Ishikawa (cell line): Measurements from ENCODE around the gene DIRAS2.

ENCODE experiments used
- CEBPB ChIP-seq: IDR thresholded peaks from 2 replicates; pipeline ENCODE4 v1.6.1; 2012
- CREB1 ChIP-seq: IDR thresholded peaks from 2 replicates; pipeline ENCODE4 v1.6.1; 2012; ENCODE audit warnings: low read depth
- EP300 ChIP-seq: IDR thresholded peaks from 2 replicates; pipeline ENCODE4 v1.6.1; 2012; ENCODE audit warnings: borderline replicate concordance
- MAX ChIP-seq: IDR thresholded peaks from 2 replicates; pipeline ENCODE4 v1.6.1; 2012
- NFIC ChIP-seq: IDR thresholded peaks from 2 replicates; pipeline ENCODE4 v1.6.1; 2012
- RAD21 ChIP-seq: IDR thresholded peaks from 2 replicates; pipeline ENCODE4 v1.6.1; 2012; ENCODE audit warnings: low read depth
- TAF1 ChIP-seq: IDR thresholded peaks from 2 replicates; pipeline ENCODE4 v1.6.1; 2012; ENCODE audit warnings: low read depth, mild to moderate bottlenecking
- TCF12 ChIP-seq: IDR thresholded peaks from 2 replicates; pipeline ENCODE4 v1.6.1; 2012; ENCODE audit warnings: low read depth
- TEAD4 ChIP-seq: IDR thresholded peaks from 2 replicates; pipeline ENCODE4 v1.6.1; 2012
- USF1 ChIP-seq: IDR thresholded peaks from 2 replicates; pipeline ENCODE4 v1.6.1; 2012
- YY1 ChIP-seq: IDR thresholded peaks from 2 replicates; pipeline ENCODE4 v1.6.1; 2012; ENCODE audit warnings: low read depth
- ZBTB7A ChIP-seq: IDR thresholded peaks from 2 replicates; pipeline ENCODE4 v1.6.1; 2012; ENCODE audit warnings: low read depth
- TF ChIP-seq, protein P1 (sequence below): IDR thresholded peaks from 2 replicates; pipeline ENCODE4 v1.6.1; 2012; ENCODE audit warnings: low read depth, mild to moderate bottlenecking

DNA sequence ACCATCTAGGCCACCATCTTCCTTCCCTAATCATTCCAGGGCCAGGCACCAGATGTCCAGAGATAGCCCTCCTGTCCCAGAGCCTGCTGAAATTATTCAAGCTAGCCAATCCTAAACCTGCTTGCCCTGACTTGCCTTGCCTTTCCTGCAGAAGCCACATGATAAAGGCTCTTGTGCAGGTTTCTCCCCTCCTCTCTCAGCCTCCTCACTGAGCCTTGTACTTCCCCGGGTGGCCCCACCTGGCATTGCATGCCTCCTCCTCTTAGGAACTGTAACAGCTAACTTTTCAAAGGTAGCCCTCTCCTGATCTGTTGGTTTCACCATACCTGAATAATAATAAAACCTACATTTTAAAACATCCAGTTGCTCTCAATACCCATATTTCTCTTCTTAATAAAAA, 42.6 kb downstream of the DIRAS2 start:
- TF ChIP-seq USF1 (no peak), CREB1 (no peak), TAF1 (no peak), ZBTB7A (no peak), EP300 (no peak), RAD21 (no peak), TCF12 (no peak), CEBPB (no peak), MAX (no peak), NFIC (no peak), TEAD4 (no peak), YY1 (no peak)
- TF ChIP-seq, protein P1, sequence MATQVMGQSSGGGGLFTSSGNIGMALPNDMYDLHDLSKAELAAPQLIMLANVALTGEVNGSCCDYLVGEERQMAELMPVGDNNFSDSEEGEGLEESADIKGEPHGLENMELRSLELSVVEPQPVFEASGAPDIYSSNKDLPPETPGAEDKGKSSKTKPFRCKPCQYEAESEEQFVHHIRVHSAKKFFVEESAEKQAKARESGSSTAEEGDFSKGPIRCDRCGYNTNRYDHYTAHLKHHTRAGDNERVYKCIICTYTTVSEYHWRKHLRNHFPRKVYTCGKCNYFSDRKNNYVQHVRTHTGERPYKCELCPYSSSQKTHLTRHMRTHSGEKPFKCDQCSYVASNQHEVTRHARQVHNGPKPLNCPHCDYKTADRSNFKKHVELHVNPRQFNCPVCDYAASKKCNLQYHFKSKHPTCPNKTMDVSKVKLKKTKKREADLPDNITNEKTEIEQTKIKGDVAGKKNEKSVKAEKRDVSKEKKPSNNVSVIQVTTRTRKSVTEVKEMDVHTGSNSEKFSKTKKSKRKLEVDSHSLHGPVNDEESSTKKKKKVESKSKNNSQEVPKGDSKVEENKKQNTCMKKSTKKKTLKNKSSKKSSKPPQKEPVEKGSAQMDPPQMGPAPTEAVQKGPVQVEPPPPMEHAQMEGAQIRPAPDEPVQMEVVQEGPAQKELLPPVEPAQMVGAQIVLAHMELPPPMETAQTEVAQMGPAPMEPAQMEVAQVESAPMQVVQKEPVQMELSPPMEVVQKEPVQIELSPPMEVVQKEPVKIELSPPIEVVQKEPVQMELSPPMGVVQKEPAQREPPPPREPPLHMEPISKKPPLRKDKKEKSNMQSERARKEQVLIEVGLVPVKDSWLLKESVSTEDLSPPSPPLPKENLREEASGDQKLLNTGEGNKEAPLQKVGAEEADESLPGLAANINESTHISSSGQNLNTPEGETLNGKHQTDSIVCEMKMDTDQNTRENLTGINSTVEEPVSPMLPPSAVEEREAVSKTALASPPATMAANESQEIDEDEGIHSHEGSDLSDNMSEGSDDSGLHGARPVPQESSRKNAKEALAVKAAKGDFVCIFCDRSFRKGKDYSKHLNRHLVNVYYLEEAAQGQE: no peak
